Neural cell (in vitro differentiated cells): ENCODE results near the gene SUPT4H1. TPM values are rescaled to one million over a fixed set of nuclear protein-coding genes. Genes with fewer than 3 reads are reported as not detected.

ENCODE experiments used
- H2AFZ ChIP-seq: fragments of 200-600, 300-800 bp; sonication (generic), shearing (Covaris generic); 2 replicates; pipeline ENCODE4 v1.6.0; 2014; ENCODE audit warnings: low read depth, mild to moderate bottlenecking, antibody characterized with exemption, low read length, moderate library complexity
- H3F3A ChIP-seq: fragments of 200-600 bp; shearing (Covaris generic); 2 replicates; pipeline ENCODE4 v1.6.1; 2016; ENCODE audit warnings: mild to moderate bottlenecking, moderate library complexity, mixed read lengths, antibody characterized with exemption, low read length; ENCODE audit not compliant: insufficient read depth, poor library complexity, severe bottlenecking
- H3K27ac ChIP-seq: fragments of 200-600, 300-800 bp; sonication (generic), shearing (Covaris generic); 2 replicates; pipeline ENCODE4 v1.5.1; 2014; ENCODE audit warnings: mild to moderate bottlenecking, low read length, moderate library complexity
- H3K27me3 ChIP-seq: fragments of 300-800, 200-600 bp; sonication (generic), shearing (Covaris generic); 2 replicates; pipeline ENCODE4 v1.6.0; 2014; ENCODE audit warnings: mild to moderate bottlenecking, low read depth, low read length, moderate library complexity; ENCODE audit not compliant: insufficient read depth
- H3K36me3 ChIP-seq: fragments of 300-800, 200-600 bp; sonication (generic), shearing (Covaris generic); 2 replicates; pipeline ENCODE4 v1.5.1; 2014; ENCODE audit warnings: mild to moderate bottlenecking, antibody characterized with exemption, low read length, moderate library complexity; ENCODE audit not compliant: insufficient read depth
- H3K4me2 ChIP-seq: fragments of 300-800, 200-600 bp; sonication (generic), shearing (Covaris generic); 2 replicates; pipeline ENCODE4 v1.6.0; 2014; ENCODE audit warnings: mild to moderate bottlenecking, low read length
- H3K4me3 ChIP-seq: fragments of 300-800, 200-600 bp; sonication (generic), shearing (Covaris generic); 2 replicates; pipeline ENCODE4 v1.5.1; 2014; ENCODE audit warnings: mild to moderate bottlenecking, low read length, moderate library complexity
- H3K79me2 ChIP-seq: fragments of 200-600 bp; shearing (Covaris generic); replicated peaks from 2 replicates; pipeline ENCODE4 v1.6.0; 2014; ENCODE audit warnings: mild to moderate bottlenecking, low read length, moderate library complexity; ENCODE audit not compliant: insufficient read depth
- H3K9ac ChIP-seq: fragments of 300-800, 200-600 bp; sonication (generic), shearing (Covaris generic); 2 replicates; pipeline ENCODE4 v1.6.1; 2016; ENCODE audit warnings: mild to moderate bottlenecking, low read length, mixed read lengths
- H3K9me2 ChIP-seq: fragments of 200-600 bp; shearing (Covaris generic); 2 replicates; pipeline ENCODE4 v1.6.1; 2016; ENCODE audit warnings: mild to moderate bottlenecking, low read length, mixed read lengths; ENCODE audit not compliant: insufficient read depth
- H3K9me3 ChIP-seq: fragments of 200-600, 300-800 bp; sonication (generic), shearing (Covaris generic); 2 replicates; pipeline ENCODE4 v1.6.1; 2016; ENCODE audit warnings: mild to moderate bottlenecking, mixed run types, low read length, moderate library complexity, mixed read lengths
- H4K20me1 ChIP-seq: fragments of 200-600 bp; shearing (Covaris generic); 2 replicates; pipeline ENCODE4 v1.6.1; 2016; ENCODE audit warnings: mild to moderate bottlenecking, mixed run types; ENCODE audit not compliant: insufficient read depth
- CTCF ChIP-seq: fragments of 450-650 bp; IDR thresholded peaks from 2 replicates; pipeline ENCODE4 v1.5.1; 2014; ENCODE audit warnings: antibody characterized with exemption, mild to moderate bottlenecking, moderate library complexity; ENCODE audit not compliant: poor library complexity, severe bottlenecking
- EP300 ChIP-seq: fragments of 450-650 bp; conservative IDR thresholded peaks from 2 replicates; pipeline ENCODE4 v1.6.1; 2014; ENCODE audit warnings: antibody characterized with exemption, mild to moderate bottlenecking, moderate library complexity; ENCODE audit not compliant: poor library complexity, severe bottlenecking
- EZH2 ChIP-seq: fragments of 200-600, 300-800 bp; shearing (Covaris generic), sonication (generic); IDR thresholded peaks from 2 replicates; pipeline ENCODE4 v1.6.1; 2014; ENCODE audit warnings: antibody characterized with exemption, low read length, borderline replicate concordance, mild to moderate bottlenecking; ENCODE audit not compliant: insufficient read depth, poor library complexity, severe bottlenecking
- MXI1 ChIP-seq: fragments of 450-650 bp; conservative IDR thresholded peaks from 2 replicates; pipeline ENCODE4 v1.6.1; 2014; ENCODE audit warnings: antibody characterized with exemption, mild to moderate bottlenecking; ENCODE audit not compliant: poor library complexity, severe bottlenecking
- POLR2AphosphoS5 ChIP-seq: IDR thresholded peaks from 2 replicates; pipeline ENCODE4 v1.6.1; 2012
- RAD21 ChIP-seq: fragments of 450-650 bp; conservative IDR thresholded peaks from 2 replicates; pipeline ENCODE4 v1.6.1; 2014; ENCODE audit warnings: antibody characterized with exemption, mild to moderate bottlenecking, moderate library complexity
- REST ChIP-seq: IDR thresholded peaks from 2 replicates; pipeline ENCODE4 v1.6.1; 2012; ENCODE audit warnings: borderline replicate concordance
- SMC3 ChIP-seq: fragments of 450-650 bp; conservative IDR thresholded peaks from 2 replicates; pipeline ENCODE4 v1.6.1; 2014; ENCODE audit warnings: antibody characterized with exemption, mild to moderate bottlenecking, moderate library complexity; ENCODE audit not compliant: poor library complexity
- TAF1 ChIP-seq: IDR thresholded peaks from 2 replicates; pipeline ENCODE4 v1.6.1; 2012; ENCODE audit warnings: low read depth
- polyA plus RNA-seq: library from polyadenylated mRNA; depleted of rRNA; stranded (reverse); fragments of >200 nt; gene quantifications from 2 replicates; pipeline ENCODE4 v1.2.3, GENCODE V29; 2014

Gene SUPT4H1
- polyA plus RNA-seq, 1 donor from 2014 or later: 109 TPM

- no peaks in the 10 kb centered on the region for H3K9me2 ChIP-seq
- H3F3A ChIP-seq: no peaks in the 10 kb centered on the region
- no peaks in the 10 kb centered on the region for H3K27me3 ChIP-seq
- no peaks in the 10 kb centered on the region for H3K9me3 ChIP-seq
- H3K27ac ChIP-seq: no peak overlapping the region
- no peaks in the 10 kb centered on the region for H3K79me2 ChIP-seq
- no peak overlapping the region for H3K4me3 ChIP-seq
- H3K36me3 ChIP-seq: no peaks in the 10 kb centered on the region
- H4K20me1 ChIP-seq: no peaks in the 10 kb centered on the region
- H3K4me2 ChIP-seq: no peak overlapping the region
- no peak overlapping the region for H2AFZ ChIP-seq
- no peak for TF ChIP-seq EZH2
- TF ChIP-seq MXI1: no peak
- no peak for TF ChIP-seq RAD21
- TF ChIP-seq EP300: no peak
- no peak for TF ChIP-seq SMC3
- TF ChIP-seq POLR2AphosphoS5: no peak
- no peak for TF ChIP-seq CTCF
- TF ChIP-seq REST: no peak
- TF ChIP-seq TAF1: no peak
- H3K9ac ChIP-seq: no peak overlapping the region
Observed at GRCh38 chr17:58380207-58381123, 28.5 kb upstream of the SUPT4H1 start.

- no peaks in the 10 kb centered on the region for H3K9me3 ChIP-seq
- TF ChIP-seq TAF1 (no peak), SMC3 (no peak), CTCF (no peak), REST (no peak), EZH2 (no peak), MXI1 (no peak), RAD21 (no peak), EP300 (no peak), POLR2AphosphoS5 (no peak)
- H4K20me1 ChIP-seq: no peaks in the 10 kb centered on the region
- no peaks in the 10 kb centered on the region for H3K27me3 ChIP-seq
- H3K9ac ChIP-seq: no peak overlapping the region
- H2AFZ ChIP-seq: no peak overlapping the region
- H3F3A ChIP-seq: no peaks in the 10 kb centered on the region
- no peak overlapping the region for H3K4me3 ChIP-seq
- H3K4me2 ChIP-seq: no peak overlapping the region
- H3K36me3 ChIP-seq: no peaks in the 10 kb centered on the region
- no peaks in the 10 kb centered on the region for H3K9me2 ChIP-seq
- H3K27ac ChIP-seq: no peak overlapping the region
- H3K79me2 ChIP-seq: no peaks in the 10 kb centered on the region
Observed at GRCh38 chr17:58379511-58379824, 27.5 kb upstream of the SUPT4H1 start.
